ENCODE measurements around the gene TMEM256.
"Not testable (repeated sequence)": the region's sequence is repeated elsewhere in the genome, so short reads cannot be mapped to it uniquely, and the experiment has no call there.

The TMEM256 gene

DNA sequence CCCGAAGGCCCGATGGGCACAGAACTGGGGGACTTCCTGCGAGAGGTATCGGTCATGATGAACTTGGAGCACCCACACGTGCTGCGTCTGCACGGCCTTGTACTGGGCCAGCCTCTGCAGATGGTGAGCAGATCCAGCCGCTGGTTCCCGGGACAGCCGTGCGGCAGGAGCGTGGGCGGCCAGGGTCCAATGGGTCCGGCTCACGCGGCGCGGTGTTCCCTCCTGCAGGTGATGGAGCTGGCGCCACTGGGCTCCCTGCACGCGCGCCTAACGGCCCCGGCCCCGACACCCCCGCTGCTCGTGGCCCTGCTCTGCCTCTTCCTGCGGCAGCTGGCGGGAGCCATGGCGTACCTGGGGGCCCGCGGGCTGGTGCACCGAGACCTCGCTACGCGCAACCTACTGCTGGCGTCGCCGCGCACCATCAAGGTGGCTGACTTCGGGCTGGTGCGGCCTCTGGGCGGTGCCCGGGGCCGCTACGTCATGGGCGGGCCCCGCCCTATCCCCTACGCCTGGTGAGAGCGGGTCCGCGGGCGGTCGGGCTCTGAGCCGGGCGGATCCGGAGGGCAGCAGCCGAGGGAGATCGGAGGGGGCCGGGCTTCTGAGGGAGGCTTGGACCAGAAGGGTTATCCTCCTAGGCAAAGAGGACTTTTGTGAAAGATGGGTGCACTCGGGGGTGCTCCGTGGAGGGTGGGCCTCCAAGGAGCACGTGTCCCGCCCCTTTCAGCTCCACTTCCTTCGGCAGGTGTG is 20.0 kb downstream of the TMEM256 start:
- no peak for DNase-seq (ENCODE audit: low read depth in 2 of 2)

- no peak for DNase-seq (ENCODE audit: low read depth in 2 of 2)
Observed at GRCh38 chr17:7383371-7383741, 20.5 kb downstream of the TMEM256 start.

DNA sequence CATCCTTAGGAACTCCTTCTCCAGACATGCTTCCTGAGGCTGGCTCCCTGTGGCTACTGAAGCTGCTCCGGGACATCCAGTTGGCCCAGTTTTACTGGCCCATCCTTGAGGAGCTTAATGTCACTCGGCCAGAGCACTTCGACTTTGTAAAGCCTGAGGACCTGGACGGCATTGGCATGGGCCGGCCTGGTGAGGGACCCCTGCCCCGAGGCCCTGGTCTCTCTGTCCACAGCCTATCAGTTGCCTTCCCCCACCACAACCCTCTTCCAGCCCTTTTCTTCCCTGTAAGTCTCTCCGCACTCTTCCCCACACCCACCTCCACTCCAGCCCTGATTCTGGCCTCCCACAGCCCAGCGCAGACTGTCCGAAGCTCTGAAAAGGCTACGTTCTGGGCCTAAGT is 21.0 kb downstream of the TMEM256 start:
- DNase-seq (ENCODE audit: low read depth in 2 of 2): no peak

- DNase-seq (ENCODE audit: low read depth in 2 of 2): no peak
Observed at GRCh38 chr17:7380855-7381683, 22.8 kb downstream of the TMEM256 start, which contains the start of gene TNK1. Gene TNK1, plus strand, starts transcription at chr17:7381089. Its CDS starts 1,838 bp downstream, at chr17:7382927.

DNA sequence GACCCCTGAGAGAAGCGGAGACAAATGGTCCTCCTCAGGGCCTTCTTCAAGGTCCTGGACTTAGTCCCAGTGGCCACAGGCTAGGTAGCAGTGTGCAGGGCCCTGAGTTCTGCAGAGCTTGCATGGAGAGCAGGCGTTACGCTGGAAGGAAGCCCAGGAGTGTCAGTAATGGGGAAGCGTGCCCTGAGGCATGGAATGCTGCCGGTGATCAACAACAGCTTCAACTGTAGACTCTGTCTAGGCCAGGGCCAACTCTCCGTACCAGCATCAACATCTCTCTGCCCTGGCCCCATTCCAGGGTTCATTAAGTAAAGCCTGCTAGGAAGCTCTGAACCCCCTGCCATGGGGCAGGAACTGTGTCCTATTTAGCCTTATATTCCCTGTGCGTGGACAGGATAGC is 23.6 kb downstream of the TMEM256 start:
- no peak for DNase-seq (ENCODE audit: low read depth in 2 of 2)

DNA sequence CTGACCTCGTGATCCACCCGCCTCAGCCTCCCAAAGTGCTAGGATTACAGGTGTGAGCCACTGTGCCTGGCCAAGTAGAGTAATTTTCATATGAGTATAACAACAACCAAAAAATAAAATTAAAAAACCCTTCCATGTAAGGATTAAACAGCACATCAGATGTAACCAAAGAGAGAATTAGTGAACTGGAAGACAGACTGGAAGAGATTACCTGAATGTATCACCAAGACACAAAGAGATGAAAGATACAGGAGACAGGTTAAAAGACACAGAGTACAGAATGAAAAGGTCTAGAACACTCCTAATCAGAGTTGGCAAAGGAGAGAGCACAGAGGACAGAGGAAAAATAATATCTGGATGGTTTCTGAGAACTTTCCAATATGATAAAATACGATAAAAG is 24.8 kb downstream of the TMEM256 start:
- DNase-seq (ENCODE audit: low read depth in 2 of 2): no peak

GRCh38 chr17:7374353-7374752 is 29.5 kb downstream of the TMEM256 start:
- no peak for DNase-seq (ENCODE audit: low read depth in 2 of 2)

GRCh38 chr17:7370853-7371252 is 33.0 kb downstream of the TMEM256 start:
- no peak for DNase-seq (ENCODE audit: low read depth in 2 of 2)

DNA sequence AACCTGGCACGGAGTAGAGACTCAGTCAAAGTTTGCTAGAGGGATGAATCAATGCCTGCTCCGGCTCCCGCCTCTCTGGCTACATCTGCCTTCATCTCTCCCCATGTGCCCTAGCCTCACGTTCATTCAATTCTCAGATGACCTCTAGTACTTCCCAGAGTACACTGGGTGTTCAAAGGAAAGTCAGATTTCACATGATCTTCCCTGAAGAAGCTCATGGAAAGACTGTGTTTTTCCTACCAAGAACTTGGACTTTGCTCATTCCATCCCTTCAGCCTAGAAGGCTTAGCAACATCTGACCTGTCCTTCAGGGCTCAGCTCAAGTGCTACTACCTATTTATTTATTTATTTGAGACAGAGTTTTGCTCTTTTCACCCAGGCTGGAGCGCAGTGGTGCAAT is 34.1 kb downstream of the TMEM256 start:
- DNase-seq (ENCODE audit: low read depth in 2 of 2): no peak

DNA sequence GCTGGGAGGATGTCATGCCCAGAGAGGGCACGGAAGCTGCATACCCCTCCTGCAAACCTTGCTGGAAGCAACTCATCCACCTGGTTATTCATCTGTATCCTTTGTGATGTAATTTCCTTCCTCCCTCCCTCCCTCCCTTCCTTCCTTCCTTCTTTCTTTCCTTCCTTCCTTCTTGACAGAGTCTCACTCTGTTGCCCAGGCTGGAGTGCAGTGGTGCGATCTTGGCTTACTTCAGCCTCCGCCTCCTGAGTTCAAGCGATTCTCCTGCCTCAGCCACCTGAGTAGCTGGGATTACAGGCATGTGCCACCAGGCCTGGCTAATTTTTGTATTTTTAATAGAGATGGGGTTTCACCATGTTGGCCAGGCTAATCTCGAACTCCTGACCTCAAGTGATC is 35.3 kb downstream of the TMEM256 start:
- DNase-seq (ENCODE audit: low read depth in 2 of 2): not testable (repeated sequence)

DNA sequence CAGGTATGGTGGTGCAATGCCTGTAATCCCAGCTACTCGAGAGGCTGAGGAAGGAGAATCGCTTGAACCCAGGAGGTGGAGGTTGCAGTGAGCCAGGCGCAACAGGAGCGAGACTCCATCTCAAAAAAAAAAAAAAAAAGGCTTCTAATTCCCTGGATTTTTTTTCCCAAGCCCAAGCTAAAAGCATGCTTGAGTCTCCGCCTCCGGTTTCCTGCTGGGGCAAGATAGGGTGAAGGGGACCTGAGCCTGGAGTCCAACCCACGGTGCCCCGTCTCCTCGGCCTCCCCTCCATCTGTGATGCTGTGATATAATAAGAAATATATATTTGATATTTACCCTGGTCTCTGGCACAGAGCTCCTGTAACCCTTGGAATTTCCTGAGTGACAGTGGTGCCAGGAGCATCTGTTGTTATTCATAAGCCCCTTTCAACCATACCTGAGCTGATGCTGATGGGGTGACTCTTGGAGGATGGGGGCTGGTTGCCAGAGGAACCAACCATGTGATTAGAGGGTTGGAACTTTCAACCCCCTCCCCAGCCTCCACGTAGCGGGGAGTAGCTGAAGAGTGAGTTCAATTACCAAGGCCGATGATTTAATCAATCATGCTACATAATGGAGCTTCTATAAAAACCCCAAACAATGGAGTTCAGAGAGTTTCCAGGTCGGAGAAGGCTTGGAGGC is 35.8 kb downstream of the TMEM256 start:
- DNase-seq (ENCODE audit: low read depth in 2 of 2): no peak

DNA sequence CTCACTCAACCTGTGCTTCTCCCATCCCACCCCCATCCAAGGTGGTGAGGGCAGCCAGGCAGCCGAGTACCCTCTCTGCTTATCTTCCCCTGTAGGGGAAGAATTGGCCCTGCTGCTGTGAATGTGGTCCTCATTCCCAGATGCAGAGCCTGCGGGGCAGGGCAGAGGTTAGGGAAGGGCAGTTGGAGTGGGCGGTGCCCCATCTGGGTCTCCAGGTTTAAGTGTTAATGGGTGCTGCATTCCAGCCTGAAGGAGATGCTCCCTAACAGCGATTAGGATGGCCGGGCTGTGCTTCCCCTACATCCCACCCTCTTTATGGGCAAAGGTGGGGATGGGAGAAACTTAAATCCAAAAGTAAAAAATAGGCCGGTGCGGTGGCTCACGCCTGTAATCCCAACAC is 36.8 kb downstream of the TMEM256 start:
- no peak for DNase-seq (ENCODE audit: low read depth in 2 of 2)

DNA sequence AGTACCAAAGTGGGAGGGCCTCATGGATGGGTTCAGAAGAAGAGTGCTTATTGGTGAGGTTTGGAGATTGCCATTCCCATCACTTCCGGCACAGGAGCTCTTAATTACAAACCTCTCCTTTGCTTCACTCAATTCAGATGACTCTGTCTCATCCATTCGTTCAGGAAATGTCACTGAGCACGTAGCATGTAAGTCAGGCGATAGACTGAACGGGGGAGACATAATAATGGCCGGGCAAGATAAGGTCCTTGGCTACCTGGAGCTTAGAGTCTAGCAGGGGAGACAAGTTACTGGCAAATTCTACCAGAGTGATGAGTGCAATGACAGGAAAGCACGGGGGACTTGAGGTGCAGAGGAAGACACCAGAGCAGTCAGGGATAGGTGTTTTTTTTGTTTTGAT is 37.9 kb downstream of the TMEM256 start:
- DNase-seq (ENCODE audit: low read depth in 2 of 2): not testable (repeated sequence)

GRCh38 chr17:7363311-7363710 is 40.6 kb downstream of the TMEM256 start:
- no peak for DNase-seq (ENCODE audit: low read depth in 2 of 2)

- DNase-seq (ENCODE audit: low read depth in 2 of 2): no peak
Observed at GRCh38 chr17:7361906-7362305, 42.0 kb downstream of the TMEM256 start.

DNA sequence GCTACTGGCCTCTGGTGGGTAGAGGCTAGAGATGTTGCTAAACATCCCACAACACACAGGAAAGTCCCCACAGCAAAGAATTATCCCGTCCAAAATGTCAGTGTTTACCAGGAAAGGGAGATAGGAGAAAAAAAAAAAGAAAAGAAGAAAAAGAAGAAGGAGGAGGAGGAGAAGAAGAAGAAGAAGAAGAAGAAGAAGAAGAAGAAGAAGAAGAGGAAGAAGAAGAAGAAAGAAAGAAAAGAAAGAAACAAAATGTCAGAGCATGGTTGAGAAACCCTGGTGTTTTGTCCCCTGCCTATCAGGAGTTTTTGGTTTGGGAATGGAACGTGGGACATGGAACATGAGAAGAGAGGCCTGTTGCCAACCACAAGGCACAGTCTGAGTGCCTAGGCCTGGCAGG is 46.5 kb downstream of the TMEM256 start:
- no peak for DNase-seq (ENCODE audit: low read depth in 2 of 2)

GRCh38 chr17:7356756-7357155 is 47.1 kb downstream of the TMEM256 start:
- DNase-seq (ENCODE audit: low read depth in 2 of 2): no peak

GRCh38 chr17:7356072-7356549 is 47.8 kb downstream of the TMEM256 start:
- no peak for DNase-seq (ENCODE audit: low read depth in 2 of 2)

DNA sequence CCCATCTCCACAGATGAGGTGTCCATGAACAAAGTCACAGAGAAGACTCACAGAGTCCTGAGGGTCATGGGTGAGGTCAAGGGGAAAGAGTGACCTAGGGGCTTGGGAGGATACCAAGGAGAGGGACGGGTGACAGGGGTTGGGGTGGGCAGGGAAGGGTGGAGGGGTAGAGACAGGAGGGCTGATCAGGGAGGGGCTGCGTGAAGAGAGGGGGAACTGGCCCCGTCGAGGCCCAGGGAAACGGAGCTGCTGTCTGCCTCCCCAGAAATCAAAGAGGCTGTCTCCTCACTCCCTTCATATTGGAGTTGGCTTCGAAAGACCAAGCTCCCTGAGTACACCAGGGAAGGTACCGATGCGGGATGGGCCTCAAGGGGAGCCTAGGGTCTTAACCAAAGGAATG is 48.3 kb downstream of the TMEM256 start:
- no peak for DNase-seq (ENCODE audit: low read depth in 2 of 2)

GRCh38 chr17:7355053-7355452 is 48.8 kb downstream of the TMEM256 start, which contains the start of gene TMEM95:
Gene TMEM95, plus strand, starts transcription at chr17:7355156. Its CDS starts 49 bp downstream, at chr17:7355205.
- no peak for DNase-seq (ENCODE audit: low read depth in 2 of 2)

- DNase-seq (ENCODE audit: low read depth in 2 of 2): no peak
Observed at GRCh38 chr17:7354262-7354843, 49.5 kb downstream of the TMEM256 start.

All from fibroblast of skin of left biceps (primary cell).